NCI-H1417 treated with DMSO at 0.1 percent for 48 hours (cell line): ENCODE results near the gene ACSL1.
"Not testable (repeated sequence)": the region's sequence is repeated elsewhere in the genome, so short reads cannot be mapped to it uniquely, and the experiment has no call there.

Source experiments
- DNase-seq: peaks from one replicate; lab custom pipeline; 2025; lab: John Stamatoyannopoulos, UW

Gene ACSL1

GRCh38 chr4:184839075-184839399, 13.3 kb upstream of the ACSL1 start:
- not testable (repeated sequence) for DNase-seq

GRCh38 chr4:184838249-184839074, 12.7 kb upstream of the ACSL1 start:
- no peak for DNase-seq

- DNase-seq = no peak
These were observed 10.8 kb upstream of the ACSL1 start for GRCh38 chr4:184836613-184837012.

GRCh38 chr4:184833046-184833838, 7.5 kb upstream of the ACSL1 start:
- DNase-seq = no peak

GRCh38 chr4:184831153-184831552, 5.4 kb upstream of the ACSL1 start:
- DNase-seq = no peak

- DNase-seq = no peak
These were observed 1.0 kb upstream of the ACSL1 start for GRCh38 chr4:184826691-184827270.

GRCh38 chr4:184825141-184825895, 450 bp downstream of the ACSL1 start:
- no peak for DNase-seq

GRCh38 chr4:184824776-184825084, 1.0 kb downstream of the ACSL1 start:
- no peak for DNase-seq

GRCh38 chr4:184824081-184824775, 1.5 kb downstream of the ACSL1 start:
- DNase-seq = no peak

GRCh38 chr4:184823014-184823413, 2.8 kb downstream of the ACSL1 start:
- no peak for DNase-seq

GRCh38 chr4:184822356-184822755, 3.4 kb downstream of the ACSL1 start:
- no peak for DNase-seq

- no peak for DNase-seq
These were observed 4.5 kb downstream of the ACSL1 start for GRCh38 chr4:184821242-184821641.

GRCh38 chr4:184819786-184820185, 6.0 kb downstream of the ACSL1 start:
- no peak for DNase-seq

GRCh38 chr4:184818216-184818564, 7.6 kb downstream of the ACSL1 start:
- DNase-seq = no peak

- no peak for DNase-seq
These were observed 8.1 kb downstream of the ACSL1 start for GRCh38 chr4:184817494-184818215.

GRCh38 chr4:184816962-184817361, 8.8 kb downstream of the ACSL1 start:
- DNase-seq = no peak

- DNase-seq = peak; percentile 63
These were observed 10.5 kb downstream of the ACSL1 start for GRCh38 chr4:184815046-184815877.

GRCh38 chr4:184814686-184815045, 11.1 kb downstream of the ACSL1 start:
- DNase-seq = no peak

GRCh38 chr4:184812651-184813181, 13.1 kb downstream of the ACSL1 start:
- no peak for DNase-seq

- no peak for DNase-seq
These were observed 13.6 kb downstream of the ACSL1 start for GRCh38 chr4:184812199-184812542.
